ENCODE data around the gene RRP1.
A peak's percentile ranks its signal among the peaks of the same experiment; 100 is the strongest.

RRP1 gene

GRCh38 chr21:43803558-43804300 is 14.4 kb downstream of the RRP1 start:
- DNase-seq = no peak

DNA sequence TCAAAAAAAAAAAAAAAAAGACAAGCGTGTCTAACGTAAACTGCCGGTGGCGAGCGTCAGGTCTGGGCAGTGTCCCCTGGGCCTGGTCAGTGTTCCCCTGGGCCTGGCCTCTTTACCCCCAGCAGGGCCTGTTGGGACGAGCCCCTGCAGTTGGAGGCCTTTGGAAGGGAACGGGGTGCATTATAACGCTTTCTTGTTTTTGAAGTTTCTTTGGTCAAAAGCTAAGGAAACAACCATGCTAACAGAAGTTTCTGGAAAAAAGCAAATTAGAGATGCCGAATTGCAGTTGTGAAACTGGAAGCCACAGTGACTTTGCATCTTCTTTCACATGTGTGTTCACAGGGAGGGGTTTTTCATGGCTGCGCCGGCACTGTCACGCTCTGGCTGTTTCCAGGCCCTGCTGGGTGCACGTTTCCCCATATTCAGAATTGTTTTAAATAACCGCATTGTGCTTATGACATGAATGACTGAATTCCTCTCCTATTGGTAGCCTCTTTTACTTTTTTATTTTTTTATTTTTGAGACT is 16.0 kb downstream of the RRP1 start:
- DNase-seq = no peak

GRCh38 chr21:43806017-43806710 is 16.8 kb downstream of the RRP1 start:
- DNase-seq = no peak

DNA sequence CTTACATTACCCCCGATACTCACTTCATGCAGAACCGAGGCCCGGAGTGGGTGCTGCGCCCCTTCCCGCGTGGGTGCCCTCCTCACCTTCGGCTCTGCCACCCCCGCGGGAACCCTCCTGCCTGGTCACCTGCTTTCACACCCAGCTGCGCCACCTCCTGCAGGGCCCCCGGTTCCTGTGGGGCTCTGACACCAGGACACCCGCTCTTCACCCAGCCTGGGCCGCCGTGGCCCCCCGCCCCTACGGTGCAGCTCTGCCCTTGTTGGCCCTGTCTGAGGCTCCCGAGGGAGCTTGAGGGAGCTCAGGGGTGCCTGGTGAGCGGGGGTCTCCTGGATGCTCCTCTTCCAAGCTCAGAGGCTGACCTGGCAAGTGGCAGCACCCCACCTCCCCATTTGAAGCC is 19.0 kb downstream of the RRP1 start:
- no peak for DNase-seq

GRCh38 chr21:43808832-43809251 is 19.5 kb downstream of the RRP1 start:
- no peak for DNase-seq

DNA sequence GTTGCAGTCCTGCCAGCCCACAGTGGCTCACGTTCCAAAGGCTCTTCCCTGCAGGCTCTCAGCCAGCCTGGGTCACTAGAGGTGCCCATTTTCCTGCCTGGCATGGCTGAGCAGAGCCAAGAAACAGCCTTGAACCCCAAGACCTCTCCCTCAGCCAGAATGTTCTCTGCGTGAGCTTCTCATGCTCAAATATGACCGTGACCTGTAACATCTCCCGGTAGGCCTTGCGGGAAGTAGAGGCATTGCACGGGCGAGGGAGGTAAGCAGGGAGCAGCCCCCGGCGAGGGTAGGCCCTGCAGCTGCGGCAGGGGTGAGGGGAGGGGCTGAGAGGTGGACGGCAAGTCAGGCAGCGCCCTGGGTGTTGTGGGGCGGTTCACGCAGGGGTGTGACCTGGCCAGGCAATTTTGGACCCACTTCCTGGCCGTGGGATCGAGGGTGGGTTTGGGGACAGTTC is 20.0 kb downstream of the RRP1 start:
- DNase-seq = no peak

- DNase-seq = no peak
Measured at GRCh38 chr21:43809853-43810504, 20.6 kb downstream of the RRP1 start.

GRCh38 chr21:43810505-43811261 is 21.3 kb downstream of the RRP1 start:
- DNase-seq = peak; percentile 78 to 90

- no peak for DNase-seq
Measured at GRCh38 chr21:43811262-43812105, 22.1 kb downstream of the RRP1 start.

GRCh38 chr21:43812139-43812821 is 22.9 kb downstream of the RRP1 start:
- no peak for DNase-seq

- DNase-seq = no peak
Measured at GRCh38 chr21:43812957-43813655, 23.7 kb downstream of the RRP1 start.

GRCh38 chr21:43813656-43813980 is 24.2 kb downstream of the RRP1 start:
- DNase-seq = no peak

DNA sequence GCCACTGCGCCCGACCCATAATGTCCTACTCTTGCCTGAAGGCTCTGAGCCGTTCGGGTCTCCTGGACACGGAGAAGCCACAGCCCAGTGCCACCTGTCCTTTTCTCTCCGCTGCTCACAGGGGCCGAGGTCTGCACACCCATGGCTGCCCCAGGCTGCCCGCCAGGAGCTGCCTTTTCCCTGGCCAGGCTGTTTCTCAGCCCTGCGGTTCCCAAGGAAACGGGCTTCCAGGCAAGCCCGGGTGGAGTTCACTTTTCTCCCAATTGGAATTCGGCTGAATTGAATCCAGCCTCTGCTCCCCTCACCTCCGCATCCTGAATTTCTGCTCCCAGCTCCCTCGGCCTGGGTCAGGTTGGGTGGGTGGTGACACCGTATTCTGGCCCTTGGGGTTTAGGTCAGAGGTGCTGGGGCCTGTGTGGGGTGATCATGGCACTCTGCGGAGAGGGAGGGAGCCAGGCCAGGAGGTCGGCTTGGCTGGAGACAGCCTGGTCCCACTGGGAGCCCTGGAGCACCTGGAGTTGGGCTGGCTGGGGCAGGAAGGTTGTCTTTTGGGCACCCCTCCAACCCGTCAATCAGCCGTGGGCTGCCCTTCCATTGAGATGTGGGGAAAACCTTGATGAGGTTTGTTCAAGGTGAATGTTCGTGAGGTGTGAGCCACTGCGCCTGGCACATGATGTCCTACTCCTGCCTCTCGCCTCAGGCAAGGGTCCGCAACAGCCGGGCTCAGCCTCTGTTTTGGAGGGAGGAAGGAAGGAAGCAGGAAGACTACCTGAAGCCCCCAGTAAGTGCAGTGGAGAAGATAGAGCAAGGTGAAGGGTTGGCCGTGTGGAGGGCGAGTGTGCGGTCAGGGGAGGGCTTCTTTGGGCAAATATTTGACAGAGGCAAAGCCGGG is 25.1 kb downstream of the RRP1 start:
- DNase-seq = no peak

DNA sequence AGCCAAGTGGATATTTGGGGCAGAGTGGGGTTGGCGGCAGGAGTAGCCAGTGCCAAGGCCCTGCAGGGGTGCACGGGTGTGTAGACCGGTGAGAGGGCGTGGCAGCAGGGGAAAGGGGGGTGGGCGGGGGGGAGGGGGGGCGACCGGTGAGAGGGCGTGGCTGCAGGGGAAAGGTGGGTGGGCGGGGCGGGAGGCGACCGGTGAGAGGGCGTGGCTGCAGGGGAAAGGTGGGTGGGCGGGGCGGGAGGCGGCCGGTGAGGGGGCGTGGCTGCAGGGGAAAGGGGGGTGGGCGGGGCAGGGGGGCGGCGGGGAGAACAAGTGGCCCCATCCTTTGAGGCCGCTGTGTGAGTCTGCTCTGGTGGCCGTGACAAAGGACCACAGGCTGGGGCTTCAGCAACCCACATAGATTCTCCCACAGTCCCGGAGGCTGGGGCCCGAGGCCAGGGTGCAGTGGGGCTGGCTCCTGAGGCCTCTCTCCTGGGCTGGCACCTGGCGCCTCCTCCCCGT is 25.8 kb downstream of the RRP1 start:
- DNase-seq = no peak

GRCh38 chr21:43815991-43816390 is 26.6 kb downstream of the RRP1 start:
- DNase-seq = no peak

DNA sequence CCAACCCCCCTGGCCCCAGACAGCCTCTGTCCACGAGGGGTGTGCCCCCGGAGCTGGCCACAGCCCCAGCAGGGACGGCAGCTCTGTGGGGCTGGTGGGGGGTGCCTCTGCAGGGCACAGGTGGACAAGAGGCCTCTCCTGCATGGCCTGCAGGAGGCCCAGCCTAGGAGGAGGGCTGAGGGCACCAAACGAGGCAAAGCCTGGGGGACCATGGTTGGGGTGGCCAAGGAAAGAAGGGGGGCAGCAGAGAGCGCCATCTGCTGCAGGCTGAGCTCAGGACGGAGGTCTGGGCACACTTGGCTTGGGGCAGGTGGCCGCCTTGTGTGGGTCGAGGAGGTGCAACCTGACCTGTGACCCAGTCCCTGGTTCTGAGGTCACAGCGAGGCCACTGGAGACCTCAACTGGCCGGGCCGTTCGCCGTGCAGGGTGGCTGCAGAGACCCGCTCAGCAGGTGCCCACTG is 27.3 kb downstream of the RRP1 start:
- DNase-seq = no peak

DNA sequence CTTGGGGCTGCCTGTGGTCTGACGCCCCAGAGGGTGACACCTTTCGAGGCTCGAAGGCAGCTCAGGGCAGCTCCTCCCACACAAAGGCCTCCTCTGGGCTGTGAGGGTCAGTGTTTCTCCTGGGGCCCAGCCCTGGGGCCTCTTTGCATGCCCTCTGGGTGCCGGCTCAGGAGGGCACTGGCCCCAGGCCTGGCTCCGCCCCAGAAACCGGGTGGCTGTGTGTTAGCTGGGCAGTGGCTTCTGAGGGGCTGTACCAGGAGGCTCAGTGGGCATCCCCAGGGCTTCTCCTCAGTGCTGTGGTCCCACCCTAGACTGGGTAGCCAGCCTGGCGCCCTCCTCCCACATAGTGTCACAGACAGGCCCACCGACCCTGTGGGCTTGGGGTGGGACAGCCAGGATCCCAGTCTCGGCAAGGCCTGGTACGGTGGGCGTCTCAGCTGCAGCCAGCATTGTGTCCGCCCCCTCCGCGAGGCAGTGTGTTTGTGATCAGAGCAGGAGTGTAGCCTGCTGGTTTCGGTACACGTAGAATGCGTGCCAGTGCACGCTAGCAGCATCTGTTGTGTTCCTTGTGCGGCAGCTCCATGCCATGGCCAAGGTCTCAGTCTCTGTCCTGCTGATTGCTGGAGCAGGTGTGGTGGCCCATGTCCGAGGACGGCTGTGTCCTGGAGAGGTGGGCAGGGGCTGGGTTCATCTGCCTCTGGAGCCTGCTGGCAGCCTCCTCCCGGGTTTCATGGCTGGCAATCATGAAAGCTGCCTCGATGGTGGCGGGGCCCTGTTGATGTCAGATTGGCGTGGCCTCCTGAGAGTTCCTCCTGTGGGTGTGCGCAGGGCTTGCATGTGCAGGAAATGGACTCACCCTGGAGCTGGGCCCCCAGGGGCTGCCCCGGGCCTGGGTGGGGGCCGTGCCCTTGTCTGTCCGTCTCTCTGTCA is 28.0 kb downstream of the RRP1 start:
- no peak for DNase-seq

DNA sequence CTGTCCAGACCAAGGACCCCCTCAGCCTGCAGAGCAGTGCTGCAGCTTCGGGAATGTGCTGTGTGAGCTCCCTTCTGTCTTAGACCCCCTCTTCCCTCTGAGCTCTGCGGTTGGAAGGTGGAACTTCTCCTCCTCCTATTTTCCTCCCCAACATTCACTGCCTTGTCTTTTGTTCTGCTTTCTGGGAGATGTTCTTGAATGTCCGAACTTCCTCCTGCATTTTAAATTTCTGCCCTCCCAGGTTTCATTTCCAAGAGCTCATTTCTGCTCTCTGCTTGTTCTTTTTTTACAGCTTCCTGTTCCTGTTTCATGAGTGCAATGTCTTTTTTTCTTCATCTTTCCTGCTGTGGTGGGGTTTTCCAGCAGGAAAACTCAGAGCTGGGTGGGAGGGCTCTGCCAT is 29.3 kb downstream of the RRP1 start:
- no peak for DNase-seq

All from stimulated activated CD4-positive, alpha-beta T cell treated with anti-CD3 and anti-CD28 coated beads, Interleukin-4, amount 100 ng/mL, for 4 hours (primary cell).